Liver (tissue), 3 donors: ENCODE measurements around the gene KPNA5.

Source experiments
- TAF1 ChIP-seq: conservative IDR thresholded peaks from 2 replicates; pipeline ENCODE4 v1.6.1; 2016; ENCODE audit warnings: antibody characterized with exemption, mild to moderate bottlenecking
- YY1 ChIP-seq: IDR thresholded peaks from 2 replicates; pipeline ENCODE4 v1.6.1; 2016; ENCODE audit warnings: antibody characterized with exemption, mild to moderate bottlenecking
- TF ChIP-seq, protein P1 (sequence below): fragments of 150-350 bp; IDR thresholded peaks from 2 replicates; pipeline ENCODE4 v1.5.1; 2017; ENCODE audit warnings: improper control_type of control experiment, low read depth, low read length; ENCODE audit not compliant: missing input control
- donor health status: healthy.
- donor health status: healthy.

DNA sequence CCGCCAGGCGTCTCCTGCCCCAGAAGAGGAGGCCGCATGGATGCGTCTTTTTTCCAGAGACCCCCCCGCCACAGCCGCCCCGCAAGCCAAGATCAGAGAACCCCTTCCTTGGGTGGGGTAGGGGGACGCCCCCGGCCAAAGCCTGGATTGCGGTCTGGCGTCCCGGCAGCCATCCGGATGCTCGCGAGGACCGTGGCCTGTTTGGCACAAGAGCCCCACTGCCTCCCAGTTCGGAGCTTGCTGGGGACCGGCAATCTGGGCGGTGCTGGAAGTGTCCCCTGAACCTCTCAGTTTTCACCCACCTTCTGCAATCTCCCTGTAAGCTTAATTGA lies 83.6 kb downstream of the KPNA5 start:
- TF ChIP-seq, protein P1, sequence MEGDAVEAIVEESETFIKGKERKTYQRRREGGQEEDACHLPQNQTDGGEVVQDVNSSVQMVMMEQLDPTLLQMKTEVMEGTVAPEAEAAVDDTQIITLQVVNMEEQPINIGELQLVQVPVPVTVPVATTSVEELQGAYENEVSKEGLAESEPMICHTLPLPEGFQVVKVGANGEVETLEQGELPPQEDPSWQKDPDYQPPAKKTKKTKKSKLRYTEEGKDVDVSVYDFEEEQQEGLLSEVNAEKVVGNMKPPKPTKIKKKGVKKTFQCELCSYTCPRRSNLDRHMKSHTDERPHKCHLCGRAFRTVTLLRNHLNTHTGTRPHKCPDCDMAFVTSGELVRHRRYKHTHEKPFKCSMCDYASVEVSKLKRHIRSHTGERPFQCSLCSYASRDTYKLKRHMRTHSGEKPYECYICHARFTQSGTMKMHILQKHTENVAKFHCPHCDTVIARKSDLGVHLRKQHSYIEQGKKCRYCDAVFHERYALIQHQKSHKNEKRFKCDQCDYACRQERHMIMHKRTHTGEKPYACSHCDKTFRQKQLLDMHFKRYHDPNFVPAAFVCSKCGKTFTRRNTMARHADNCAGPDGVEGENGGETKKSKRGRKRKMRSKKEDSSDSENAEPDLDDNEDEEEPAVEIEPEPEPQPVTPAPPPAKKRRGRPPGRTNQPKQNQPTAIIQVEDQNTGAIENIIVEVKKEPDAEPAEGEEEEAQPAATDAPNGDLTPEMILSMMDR, result no peak
- TF ChIP-seq YY1, result no peak
- TF ChIP-seq TAF1, result no peak
